Umbilical cord (tissue), 2 donors: ENCODE measurements around the gene QSOX1. TPM values are rescaled to one million over a fixed set of nuclear protein-coding genes. Genes with fewer than 3 reads are reported as not detected.
A peak's percentile ranks its signal among the peaks of the same experiment; 100 is the strongest.
"Not testable (repeated sequence)": the region's sequence is repeated elsewhere in the genome, so short reads cannot be mapped to it uniquely, and the experiment has no call there.

Experiments
- DNase-seq: peaks from one replicate; pipeline ENCODE4 v3.0.0-alpha.2; 2015; ENCODE audit warnings: low spot score
- total RNA-seq: library from RNA; depleted of rRNA; stranded (reverse); fragments of >200 nt; gene quantifications from one replicate; pipeline ENCODE4 v1.2.3, GENCODE V29; 2014; ENCODE audit warnings: low replicate concordance; ENCODE audit not compliant: insufficient read depth

Gene QSOX1, protein sequence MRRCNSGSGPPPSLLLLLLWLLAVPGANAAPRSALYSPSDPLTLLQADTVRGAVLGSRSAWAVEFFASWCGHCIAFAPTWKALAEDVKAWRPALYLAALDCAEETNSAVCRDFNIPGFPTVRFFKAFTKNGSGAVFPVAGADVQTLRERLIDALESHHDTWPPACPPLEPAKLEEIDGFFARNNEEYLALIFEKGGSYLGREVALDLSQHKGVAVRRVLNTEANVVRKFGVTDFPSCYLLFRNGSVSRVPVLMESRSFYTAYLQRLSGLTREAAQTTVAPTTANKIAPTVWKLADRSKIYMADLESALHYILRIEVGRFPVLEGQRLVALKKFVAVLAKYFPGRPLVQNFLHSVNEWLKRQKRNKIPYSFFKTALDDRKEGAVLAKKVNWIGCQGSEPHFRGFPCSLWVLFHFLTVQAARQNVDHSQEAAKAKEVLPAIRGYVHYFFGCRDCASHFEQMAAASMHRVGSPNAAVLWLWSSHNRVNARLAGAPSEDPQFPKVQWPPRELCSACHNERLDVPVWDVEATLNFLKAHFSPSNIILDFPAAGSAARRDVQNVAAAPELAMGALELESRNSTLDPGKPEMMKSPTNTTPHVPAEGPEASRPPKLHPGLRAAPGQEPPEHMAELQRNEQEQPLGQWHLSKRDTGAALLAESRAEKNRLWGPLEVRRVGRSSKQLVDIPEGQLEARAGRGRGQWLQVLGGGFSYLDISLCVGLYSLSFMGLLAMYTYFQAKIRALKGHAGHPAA
- total RNA-seq = 55.9 TPM

DNA sequence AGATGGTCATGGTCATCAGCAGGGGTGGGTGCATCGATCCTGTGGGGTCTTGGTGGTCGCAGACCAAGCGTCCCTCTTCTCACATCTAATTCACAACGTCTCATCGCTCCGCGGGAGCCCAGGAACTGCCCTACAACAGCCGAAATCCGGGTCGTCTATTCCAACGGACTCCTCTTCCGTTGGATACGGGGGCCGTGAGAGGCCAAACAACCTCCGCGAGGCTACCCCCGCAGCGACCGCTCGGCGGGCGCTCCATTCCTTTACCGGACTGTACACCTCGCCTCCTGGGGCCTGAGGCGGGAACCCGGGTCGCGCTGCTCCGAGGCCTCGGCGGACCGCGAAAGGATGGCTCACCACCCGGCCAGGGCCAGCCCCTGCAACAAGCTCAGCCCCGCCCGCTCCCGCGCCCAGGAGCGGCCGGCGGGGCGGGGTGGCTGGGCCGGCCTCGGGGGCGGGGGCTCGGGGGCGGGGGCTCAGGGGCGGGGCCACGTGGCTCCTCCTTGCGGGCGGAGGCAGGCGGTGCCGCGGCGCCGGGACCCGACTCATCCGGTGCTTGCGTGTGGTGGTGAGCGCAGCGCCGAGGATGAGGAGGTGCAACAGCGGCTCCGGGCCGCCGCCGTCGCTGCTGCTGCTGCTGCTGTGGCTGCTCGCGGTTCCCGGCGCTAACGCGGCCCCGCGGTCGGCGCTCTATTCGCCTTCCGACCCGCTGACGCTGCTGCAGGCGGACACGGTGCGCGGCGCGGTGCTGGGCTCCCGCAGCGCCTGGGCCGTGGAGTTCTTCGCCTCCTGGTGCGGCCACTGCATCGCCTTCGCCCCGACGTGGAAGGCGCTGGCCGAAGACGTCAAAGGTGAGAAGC lies at the start of gene QSOX1:
Gene QSOX1 (plus strand): TSS at position 545 of the 857 bp plus-strand sequence. CDS start 39 bp downstream, at position 584.
- peak; percentile 88 for DNase-seq

DNA sequence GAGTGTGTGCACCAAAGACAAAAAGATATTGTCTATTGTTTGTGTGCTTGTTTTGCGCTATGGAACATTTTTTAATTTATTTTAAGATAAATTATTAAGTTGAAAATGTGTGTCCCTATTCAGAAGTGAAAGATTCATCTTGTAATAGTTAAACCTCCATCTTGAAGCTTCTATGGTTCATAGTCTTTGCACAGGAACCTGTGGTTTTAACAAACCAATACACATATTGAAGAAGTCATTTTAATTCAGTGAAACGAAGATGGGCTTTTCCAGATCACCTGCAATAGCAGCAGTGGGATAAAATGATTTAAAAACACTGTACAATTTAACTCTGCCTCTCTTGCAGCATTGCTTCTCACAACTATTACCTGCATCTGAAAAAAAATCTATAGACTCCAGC lies 42.6 kb upstream of the QSOX1 start:
- DNase-seq = no peak

DNA sequence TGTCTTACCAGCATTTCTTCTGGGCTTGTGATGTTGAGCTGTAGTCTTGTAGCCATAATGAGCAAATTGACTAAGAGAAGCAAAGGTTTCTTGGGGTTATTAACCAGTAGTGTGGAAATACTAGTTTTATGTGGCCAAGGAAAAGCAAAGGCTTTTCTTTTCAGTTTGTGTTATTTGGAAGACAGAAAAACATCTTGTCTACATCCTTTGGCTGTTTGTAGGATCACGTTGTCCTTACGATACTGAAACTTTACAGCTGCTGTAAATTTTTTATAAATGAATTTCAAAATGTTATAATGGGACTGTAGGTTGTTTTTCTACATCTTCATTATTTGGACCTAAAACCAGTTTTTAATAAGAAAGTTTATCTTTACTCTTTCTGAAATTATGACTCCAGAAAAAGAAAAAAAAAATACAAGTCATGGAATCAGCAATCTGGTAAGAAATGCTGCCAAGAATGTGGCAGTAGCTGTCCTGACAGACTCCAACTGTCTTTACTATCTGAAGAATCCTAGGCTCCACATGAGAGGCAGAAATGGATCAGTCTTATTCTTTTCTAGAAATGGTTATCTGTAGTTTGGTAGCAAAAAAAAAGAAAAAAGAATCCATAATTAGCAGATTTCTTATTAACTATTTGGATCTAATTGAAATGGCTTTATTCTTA lies 41.6 kb upstream of the QSOX1 start:
- peak; percentile 88 for DNase-seq

DNA sequence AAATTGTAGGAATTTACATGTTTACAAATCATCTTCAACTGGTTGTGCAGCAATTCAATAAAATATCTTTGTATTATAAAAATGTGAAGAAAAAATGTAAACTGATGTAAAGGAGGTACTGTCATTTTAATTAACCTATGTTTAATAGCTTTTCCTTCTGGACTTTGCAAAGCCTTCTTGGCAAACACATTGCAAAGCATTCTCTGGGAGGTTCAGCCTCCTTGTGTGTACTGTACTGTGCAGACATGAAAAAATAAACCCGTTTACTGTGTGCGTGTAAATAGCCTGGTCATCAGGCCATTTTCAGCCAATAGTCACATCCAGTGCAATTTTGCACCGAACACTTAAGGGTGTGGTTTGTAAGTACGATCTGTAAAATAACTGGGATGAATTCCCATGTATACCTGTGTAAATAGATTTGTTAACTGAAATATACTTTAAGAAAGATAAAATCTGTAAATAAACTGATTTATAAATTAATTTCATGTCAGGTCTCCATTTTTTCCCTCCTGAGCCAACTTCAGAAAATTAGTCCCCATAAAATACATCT lies 40.2 kb upstream of the QSOX1 start:
- peak; percentile 7 for DNase-seq

GRCh38 chr1:180116964-180117763 lies 37.5 kb upstream of the QSOX1 start:
- peak; percentile 13 for DNase-seq

- peak; percentile 7 for DNase-seq
Measured at GRCh38 chr1:180117764-180118116, 36.9 kb upstream of the QSOX1 start.

DNA sequence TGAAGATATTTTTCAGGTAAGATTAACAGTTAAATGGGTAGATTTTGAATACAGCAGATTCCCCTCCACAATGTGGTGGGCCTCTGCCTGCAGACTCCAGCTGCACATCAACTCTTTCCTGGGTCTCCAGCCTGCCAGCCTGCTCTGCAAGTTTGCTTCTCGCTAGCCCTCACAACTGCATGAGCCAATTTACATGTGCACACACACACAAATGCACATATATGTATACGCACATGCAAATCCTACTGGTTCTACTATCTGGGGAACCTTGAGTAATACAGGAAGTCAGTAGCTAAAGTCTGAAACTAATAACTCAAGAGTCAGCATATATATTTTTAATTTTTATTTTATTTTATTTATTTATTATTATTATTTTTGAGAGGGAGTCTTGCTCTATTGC lies 34.8 kb upstream of the QSOX1 start:
- DNase-seq = no peak

- no peak for DNase-seq
Measured at GRCh38 chr1:180123463-180123936, 31.2 kb upstream of the QSOX1 start.

GRCh38 chr1:180130651-180131050 lies 24.0 kb upstream of the QSOX1 start:
- DNase-seq = no peak

DNA sequence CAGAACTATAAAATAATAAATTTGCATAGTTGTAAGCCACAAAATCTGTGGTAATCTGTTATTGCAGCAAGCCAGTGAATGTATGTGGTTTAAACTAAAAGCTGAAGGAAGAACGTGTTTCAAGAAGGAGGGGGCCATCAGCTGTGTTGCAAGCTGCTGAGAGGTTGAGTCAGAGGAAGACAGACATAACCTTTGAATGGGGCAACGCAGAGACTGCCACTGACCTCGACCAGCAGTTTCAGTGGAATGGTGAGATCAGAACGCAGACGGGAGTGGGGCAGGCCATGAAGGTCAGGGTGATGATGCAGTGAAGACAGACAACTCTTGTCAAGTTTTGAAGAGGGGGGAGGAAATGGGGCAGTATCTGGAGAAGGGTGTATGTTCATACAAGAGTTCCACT lies 23.2 kb upstream of the QSOX1 start:
- no peak for DNase-seq

DNA sequence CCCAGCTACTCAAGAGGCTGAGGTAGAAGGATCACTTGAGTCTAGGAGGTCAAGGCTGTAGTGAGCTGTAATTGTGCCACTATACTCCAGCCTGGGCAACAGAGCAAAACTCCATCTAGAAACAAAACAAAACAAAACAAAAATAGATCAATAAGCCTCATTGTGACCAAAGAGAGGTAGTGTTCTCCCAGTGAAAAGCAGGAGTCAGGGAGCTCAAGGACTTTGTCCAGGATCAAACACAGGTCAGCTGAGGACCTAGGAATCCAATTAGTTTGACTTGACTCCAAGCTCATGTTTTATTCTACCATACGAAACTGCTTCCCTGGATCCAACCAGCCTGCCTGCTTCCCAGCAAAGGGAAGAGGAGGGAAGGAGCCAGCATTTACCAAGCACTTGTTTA lies 21.5 kb upstream of the QSOX1 start:
- no peak for DNase-seq

DNA sequence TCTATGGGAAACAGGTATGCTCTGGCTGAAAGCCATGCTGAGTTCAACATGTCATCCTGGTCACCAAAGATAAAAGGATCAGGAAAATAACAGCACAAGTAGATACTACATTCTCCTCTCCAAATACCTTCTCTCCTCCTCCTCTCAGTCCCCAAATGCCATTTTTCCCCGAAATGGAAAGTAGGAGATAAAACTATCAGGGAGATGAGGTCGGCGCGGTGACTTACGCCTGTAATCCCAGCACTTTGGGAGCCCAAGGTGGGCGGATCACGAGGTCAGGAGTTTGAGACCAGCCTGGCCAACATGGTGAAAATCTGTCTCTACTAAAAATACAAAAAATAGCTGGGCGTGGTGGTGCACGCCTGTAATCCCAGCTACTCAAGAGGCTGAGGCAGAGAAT lies 21.0 kb upstream of the QSOX1 start:
- not testable (repeated sequence) for DNase-seq

DNA sequence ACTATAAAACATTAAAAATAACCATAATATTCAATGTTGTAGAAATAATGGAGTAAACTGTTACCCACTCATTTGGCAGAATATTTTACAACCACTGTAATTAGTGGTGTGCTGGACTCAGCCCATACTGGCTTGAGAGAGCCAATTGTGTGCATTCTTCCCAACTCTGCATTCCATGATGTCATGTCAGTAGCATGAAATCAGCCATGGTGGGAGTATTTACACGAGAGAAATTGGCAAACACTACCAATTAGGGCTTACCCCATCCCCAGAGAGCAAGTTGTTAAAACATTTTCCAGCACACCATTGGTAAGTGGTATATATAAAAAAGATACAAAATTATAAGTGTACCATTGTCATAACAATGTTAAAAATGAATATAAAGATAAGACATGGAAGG lies 19.1 kb upstream of the QSOX1 start:
- DNase-seq = no peak

GRCh38 chr1:180136331-180136967 lies 18.2 kb upstream of the QSOX1 start:
- DNase-seq = no peak

GRCh38 chr1:180136968-180137356 lies 17.7 kb upstream of the QSOX1 start:
- DNase-seq = no peak

DNA sequence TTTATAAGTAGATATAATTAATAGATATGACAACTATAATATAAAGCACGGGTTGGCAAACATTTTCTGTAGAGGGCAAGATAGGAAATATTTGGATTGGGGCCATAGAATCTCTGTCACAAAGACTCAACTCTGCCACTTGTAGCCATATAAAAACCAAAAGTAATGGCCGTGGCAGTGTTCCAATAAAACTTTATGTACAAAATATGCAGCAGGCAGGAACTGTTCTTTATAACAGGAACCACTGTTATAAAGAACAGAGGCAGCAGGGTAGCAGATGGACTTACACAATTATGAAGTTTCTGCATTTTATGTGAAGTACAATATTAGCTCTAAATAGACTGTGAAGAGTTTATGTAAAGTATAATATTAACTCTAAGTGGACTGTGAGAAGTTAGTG lies 16.9 kb upstream of the QSOX1 start:
- DNase-seq = no peak

GRCh38 chr1:180141381-180141934 lies 13.2 kb upstream of the QSOX1 start:
- no peak for DNase-seq

- no peak for DNase-seq
Measured at GRCh38 chr1:180143359-180143758, 11.3 kb upstream of the QSOX1 start.

DNA sequence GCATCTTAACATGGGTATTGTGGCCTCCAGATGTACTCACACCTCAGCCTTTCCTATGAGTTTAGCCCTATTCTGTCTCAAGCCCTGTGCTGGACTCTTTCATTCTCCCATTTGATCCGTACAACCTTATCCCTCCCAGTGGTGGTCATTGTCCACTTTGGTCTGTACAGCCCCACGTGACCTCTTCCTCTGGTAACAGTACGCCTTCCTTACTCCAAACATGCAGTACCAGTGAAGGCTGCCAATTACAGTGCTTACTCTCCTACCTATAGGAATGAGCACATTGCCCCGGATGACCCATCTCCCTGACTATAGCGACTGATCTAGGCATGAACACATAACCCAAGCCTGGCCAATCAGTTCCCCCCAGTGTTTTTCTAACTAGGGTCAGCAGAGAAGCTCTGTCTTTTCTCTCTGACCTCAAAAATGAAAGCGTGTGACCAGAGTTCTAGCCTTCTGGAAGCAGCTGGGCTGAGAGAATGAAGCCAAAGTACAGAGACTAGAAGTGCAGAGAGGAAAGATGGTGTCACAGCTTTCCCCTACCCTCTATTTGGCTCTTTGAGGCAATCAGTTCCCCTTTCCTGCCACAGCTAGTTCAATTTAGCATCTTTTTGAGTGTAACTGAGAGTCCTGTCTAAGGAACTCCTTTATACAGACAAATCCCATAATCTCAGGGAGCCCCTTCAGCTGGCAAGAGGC lies 9.9 kb upstream of the QSOX1 start:
- DNase-seq = no peak
